Fibroblast of skin of left biceps (primary cell): ENCODE data around the gene INPP5K.

Experiments used
- DNase-seq, 2 experiments: peaks; one replicate each; pipeline ENCODE4 v3.0.0-alpha.2; 2013; ENCODE audit warnings: low read depth in 2 of 2

Gene INPP5K

DNA sequence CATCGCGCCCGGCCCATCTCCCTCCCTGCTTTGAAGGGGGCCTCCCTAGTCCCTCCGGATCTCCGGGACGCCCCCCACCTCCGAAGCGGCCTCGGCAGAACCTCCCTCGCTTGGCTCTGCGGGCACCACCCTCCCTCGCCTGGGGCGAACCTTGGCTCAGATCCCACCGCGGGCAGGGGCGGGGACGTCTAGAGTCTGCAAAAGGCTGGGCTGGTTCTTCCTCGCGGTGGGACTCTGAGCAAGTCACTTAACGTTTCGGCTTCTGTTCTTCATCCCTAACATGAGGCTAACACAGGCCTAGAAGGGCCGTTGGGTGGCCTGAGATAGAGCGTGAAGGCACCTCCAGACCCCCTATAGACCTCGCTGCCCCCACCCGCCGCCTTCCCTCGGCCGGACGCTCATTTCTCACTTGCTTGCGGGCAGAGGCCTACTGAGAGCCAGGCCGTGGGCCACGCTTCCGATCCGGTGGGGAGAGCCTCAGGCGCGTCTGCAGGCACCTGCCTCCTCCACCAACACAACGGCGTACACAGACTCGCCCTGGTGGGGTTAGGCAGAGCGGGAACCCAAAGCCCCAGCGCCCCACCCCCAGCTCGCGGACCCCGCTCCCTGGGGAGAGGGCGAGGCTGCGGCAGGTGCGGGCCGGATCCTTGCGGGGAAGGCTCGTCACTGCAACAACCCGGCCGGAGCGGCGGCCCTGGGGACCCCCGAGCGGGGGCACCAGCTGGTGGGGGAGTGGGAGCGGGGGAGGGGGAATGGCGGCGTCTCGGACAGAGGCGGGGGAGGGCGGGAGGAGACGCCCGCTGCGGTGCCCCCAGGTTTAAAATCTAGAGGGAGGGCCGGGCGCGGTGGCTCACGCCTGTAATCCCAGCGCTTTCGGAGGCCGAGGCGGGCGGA, 29.4 kb downstream of the INPP5K start:
- no peak for DNase-seq

DNA sequence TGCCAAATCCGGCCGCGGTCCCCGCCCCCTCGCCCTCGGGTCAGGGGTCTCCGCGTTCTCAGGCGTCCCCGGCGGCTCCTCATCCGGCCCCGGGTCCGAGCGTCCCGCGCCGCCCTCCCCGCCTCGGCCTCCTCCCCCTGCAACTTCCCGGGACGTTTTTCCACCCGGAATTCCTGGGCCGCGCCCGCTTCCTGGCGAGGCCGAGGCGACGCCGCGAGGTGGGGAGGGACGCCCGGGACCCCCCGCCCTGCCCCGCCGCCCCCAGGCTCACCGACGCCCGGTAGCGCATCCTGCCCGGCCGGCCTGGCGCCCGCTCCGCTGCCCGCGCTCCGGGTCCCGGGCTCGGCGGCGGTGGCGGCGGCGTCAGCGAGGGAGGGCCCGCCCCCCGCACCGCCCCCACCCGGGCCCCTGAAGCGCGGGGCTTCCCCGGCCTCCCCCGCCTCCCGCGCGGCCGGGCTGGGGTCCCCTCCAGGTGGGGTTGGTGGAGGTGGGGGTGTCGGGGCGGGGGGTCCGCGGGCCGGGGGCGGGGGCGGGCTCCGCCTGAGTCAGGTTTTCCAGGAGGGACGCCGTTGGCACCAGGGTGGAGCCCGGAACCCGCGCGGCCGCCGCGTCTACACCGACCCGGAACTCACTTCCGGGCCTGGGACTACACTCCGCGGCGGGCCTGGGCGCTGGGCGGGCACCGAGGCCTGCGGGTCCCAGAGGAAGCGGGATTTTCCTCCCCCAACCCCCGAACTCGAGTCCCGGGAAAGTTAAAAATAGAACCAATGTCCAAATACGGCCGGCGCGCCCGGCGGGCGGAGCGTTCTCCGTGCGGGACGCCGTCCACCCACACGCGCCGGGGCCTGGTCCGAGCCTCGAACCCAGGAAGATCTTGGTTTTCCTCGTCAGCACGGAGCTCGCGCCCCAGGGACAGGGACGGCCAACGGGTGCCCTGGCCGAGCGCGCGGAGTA, 30.7 kb downstream of the INPP5K start:
- no peak for DNase-seq

DNA sequence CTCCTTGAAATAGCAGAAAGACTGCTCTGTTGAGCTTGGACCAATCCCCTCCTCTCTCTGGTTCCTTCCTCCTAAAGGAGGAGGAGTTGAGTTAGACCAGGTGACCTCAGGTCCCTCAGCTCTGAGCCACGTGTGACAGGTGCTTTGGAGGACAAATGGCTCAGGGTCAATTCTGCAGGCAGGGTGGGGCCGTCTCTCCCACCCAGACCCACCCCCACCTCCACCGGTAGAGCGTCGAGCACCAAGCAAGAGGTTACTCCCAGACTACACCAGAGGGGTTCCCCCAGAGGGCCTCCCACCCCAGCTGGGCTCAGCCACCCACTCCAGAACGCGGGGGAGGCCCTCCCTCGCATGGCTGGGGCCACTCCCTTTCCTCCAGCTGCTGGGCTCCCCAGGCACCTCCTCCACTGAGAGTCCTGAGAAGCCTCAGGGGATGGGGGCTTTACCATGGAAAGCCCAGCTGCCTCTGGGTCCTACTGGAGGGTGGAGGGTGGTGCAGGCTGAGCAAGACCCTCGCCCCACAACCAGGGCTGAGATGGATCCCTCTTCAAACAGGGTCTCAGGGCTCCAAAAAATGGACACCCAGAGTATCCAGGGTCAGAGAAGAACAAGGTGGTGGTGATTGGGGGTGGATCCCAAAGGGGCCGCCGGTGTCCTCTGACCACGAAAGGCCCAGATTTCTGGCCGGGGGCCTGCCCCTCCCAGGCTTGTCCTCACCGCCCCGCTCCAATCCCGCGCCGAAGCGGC, 31.6 kb downstream of the INPP5K start:
- DNase-seq: no peak

DNA sequence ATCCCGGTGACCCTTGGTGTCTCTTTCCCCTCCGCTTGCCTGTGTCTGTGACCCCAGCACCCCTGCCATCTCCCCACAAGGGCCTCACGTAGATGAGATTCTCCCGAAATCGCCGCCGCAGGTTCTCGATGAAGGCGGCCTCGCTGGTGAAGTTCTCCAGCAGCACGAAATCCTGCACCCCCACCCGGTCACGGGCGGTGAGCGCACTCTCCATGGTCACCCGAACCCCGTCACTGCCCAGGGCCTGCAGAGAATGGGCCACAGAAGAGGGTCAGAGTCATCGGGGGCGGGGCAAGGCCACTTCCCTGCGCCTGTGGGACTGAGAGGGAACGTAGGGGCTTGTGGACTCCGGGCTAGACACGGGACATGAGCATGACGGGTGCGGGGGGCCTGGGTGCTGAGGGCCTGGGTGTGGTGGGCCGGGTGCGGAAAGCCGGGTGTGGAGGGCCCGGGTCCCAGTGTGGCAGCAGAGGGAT, 32.3 kb downstream of the INPP5K start:
- DNase-seq: no peak

DNA sequence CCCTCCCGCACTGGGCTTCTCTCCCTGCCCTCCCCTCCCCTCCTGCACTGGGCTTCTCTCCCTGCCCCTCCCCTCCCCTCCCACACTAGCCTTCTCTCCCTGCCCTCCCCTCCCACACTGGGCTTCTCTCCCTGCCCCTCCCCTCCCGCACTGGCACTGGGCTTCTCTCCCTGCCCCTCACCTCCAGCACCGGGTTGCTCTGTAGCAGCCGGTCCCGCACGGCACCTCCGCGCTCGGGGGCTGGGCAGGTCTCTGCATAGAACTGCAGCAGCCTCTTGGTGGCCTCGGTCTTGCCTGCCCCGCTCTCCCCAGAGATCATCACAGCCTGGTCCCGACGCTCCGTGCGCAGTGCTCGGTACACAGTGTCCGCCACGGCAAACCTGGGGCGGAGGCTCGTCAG, 33.7 kb downstream of the INPP5K start:
- no peak for DNase-seq

DNA sequence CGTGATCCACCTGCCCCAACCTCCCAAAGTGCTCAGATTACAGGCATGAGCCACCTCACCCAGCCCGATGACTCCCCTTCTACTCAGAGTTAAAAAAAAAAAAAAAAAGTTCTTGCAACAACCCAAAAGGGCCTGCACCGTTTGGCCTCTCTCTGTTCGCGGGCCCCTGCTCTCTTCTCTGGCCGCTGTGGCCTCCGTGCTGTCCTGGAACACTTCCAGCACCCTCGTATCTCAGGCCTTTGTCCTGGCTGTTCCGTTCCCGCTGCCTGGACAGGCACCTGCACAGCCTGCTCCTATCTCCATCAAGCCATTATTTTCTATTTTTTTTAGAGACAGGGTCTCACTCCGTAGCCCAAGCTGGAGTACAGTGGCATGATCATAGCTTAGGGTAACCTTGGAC, 34.7 kb downstream of the INPP5K start:
- no peak for DNase-seq

DNA sequence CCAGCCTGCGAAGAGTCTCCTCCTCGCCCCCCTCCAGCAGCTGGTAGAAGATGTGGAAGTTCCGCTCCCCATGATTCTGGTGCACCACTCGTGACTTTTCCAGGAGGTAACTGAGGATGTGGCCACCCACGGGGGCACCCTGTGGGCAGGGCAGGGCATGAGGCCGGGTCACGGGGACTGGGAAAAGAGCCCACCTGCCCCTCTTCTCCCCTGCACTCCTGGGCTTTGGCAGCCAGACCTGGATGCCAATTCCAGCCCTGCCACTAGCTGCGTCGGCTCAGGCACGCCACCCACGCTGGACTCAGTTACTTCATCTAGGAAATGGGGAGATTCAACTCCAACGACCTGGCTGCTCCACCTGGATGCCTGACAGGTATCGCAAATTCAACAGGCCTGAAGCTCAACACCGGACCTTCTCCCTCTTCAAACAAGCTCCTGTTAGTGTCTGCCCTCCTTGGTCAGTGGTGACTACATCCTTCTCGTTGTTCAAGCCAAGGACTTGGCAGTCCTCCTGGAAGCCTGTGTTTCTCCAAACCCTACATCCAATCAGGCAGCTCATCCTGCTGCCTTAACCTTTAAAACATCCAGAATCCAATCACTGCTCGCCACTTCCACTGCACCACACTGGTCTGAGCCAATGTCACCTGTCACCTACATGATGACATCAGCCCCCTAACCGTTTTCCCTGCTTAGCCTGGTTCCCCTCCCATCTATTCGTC, 35.5 kb downstream of the INPP5K start:
- DNase-seq: no peak

DNA sequence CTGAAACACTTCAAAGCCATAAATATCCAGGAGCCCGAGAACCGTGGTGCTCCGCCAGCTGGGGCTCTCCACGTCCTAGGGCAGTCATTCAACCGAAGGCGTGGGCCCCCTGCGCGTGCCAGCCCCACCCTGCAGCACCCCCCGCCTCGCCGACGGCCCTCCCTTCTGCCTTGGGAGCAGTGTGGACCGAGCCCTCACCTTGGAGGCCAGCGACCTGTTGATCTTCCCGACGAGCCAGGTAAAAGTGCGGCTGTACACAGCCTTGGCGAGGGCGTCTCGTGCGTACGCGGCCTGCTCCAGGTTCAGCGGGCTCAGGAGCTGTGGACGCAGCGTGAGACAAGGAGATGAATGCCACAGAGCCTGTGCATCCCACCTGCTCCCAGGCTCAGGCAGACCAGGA, 38.0 kb downstream of the INPP5K start:
- no peak for DNase-seq

DNA sequence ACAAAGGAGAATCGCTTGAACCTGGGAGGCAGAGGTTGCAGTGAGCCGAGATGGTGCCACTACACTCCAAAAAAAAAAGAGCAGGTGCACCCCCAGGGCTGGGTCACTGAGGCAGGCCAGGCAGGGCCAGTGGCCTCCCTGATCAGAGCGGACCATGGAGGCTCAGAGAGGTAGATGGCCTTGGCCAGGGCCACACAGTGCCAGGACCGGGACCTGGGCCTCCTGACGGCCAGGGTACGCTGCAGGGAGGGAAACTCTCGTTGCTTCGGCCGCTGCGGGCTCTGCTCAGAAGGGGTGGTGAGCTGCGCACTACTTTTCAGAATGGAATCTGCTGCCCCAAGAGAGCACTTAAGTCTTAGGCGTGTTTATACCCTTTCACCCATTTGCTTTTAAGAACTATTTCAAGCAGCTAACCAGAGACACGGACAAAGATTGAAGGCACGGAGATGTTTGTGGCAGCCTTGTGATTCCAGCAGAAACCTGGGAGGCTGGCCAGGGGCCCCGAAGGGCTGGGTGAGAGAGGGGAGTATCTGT, 41.0 kb downstream of the INPP5K start:
- no peak for DNase-seq

DNA sequence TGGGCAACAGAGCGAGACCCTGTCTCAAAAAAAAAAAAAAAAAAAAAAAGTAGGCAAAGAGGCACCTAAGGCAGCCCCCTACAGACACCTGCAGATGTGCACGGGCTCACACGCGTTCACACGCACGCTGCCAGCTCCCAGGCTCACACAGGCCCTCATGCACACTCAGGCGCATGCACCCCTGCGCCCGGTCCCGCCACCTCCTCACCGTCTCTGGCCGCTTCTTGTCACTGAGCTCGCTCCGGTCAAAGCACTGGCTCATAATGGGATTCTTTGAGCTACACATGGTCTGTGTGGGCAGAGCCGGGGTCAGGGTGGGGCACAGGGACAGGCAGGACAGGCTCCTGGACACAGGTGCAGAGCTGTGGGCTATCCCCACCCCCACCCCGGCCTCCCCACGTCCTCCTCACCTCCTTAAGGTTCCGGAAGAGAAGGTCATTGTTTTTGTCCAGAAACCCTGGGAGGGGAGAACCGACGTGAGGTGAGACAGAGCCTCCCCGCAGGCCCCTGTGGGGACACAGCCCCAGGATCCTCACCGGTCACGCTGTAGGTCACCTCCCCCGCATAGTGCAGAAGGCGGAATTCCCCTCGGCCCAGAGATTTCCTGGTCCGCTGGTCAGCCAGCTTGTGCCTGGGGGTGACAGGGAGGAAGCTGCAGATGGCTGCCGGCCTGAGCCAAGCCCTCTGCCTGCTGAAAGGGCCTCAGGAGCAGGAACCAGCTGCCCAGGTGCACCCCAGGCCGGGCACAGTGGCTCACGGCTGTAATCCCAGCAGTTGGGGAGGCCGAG, 41.8 kb downstream of the INPP5K start:
- no peak for DNase-seq

DNA sequence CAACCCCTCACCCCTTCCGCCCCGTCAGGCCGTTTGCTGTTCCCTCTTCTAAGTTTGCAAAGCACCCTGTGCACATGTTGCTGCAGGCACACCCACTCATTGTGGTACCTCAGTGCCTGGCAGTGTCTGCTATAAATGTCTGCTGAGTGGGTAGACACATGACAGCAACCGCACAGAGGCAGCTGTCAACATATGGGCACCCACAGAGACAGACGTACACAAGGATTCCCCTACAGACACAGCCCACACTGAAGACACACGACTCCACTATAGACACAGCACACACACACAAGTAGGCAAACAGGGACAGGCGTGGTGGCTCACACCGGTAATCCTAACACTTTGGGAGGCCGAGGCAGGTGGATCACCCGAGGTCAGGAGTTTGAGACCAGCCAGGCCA, 42.6 kb downstream of the INPP5K start:
- no peak for DNase-seq

DNA sequence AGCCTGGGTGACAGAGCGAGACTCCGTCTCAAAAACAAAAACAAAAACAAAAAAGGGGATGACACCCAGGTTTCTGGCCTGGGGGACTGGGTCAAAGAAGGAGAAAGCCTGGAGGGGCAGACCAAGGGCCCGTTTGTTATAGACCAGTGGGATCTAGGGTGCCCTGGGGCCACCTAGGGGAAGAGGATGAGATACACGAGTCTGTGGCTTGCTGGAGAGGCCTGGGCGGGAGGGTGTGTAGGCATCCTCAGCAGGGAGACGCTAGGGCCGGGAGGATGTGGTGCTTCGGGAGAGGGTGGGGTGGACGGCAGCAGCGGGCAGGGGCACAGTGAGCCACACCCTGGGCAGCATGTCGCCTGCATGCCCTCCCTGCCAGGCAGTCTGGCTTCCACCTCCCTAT, 43.2 kb downstream of the INPP5K start:
- DNase-seq: no peak

DNA sequence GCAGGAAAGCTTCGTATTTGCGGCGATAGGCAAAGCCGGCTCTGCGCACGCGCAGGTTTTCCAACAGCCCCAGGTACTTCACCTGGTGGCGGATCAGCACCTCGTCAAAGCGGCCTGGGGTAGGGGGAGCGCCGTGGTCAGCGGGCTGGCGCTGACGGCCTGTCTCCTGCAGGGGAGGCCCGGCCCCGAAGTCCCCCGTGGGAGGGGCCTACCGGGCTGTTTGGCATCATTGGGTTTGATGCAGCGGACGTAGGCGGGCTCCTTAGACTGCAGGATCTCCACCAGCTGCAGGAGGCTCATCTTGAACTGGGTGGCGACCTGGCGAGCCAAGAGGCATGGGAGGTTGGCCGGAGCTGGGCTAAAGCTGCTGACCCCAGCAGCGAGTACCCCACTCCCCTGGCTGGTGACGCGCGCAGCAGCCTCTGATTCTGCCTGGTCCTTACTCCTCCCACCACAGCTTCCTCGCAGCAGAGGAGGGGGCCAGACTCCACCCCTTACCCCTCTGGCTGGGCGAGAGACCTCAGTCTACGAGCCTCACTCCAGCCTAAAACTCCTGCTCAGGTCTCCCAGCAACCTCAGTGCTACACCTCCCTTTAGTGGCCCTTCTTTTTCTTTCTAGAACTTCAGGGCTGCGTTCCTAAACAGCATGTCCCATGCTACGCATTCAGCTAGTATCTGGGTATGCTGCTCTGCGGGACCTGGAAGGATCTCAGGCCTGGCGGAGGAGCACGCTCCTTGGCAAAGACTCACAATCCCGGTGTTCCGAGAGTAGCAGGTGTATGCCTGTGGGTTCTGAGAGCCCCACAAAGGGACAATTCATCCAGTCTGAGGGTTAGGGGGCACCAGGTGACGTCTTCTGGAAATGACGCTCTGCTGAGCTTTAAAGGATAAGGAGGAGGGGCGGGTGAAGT, 44.2 kb downstream of the INPP5K start:
- DNase-seq: no peak

DNA sequence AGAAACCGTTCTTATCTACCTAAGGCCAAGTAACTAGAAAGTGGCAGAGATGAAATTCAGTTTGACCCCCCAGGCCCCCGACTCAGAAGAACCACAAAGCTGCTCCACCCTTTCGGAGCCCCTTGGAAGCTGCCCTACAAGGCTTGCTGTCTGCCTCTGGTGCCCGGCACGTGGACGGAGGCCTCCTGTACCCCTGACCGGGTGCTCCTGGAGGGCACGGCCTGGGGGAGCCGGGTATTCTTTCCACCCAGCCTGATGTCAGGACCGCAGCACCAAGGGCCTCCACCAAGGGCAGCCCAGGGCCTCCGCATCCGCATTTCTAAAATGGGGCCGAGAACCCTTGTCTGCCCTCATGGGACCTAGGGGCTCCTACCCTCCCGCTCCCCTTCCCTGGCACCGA, 44.9 kb downstream of the INPP5K start:
- no peak for DNase-seq

DNA sequence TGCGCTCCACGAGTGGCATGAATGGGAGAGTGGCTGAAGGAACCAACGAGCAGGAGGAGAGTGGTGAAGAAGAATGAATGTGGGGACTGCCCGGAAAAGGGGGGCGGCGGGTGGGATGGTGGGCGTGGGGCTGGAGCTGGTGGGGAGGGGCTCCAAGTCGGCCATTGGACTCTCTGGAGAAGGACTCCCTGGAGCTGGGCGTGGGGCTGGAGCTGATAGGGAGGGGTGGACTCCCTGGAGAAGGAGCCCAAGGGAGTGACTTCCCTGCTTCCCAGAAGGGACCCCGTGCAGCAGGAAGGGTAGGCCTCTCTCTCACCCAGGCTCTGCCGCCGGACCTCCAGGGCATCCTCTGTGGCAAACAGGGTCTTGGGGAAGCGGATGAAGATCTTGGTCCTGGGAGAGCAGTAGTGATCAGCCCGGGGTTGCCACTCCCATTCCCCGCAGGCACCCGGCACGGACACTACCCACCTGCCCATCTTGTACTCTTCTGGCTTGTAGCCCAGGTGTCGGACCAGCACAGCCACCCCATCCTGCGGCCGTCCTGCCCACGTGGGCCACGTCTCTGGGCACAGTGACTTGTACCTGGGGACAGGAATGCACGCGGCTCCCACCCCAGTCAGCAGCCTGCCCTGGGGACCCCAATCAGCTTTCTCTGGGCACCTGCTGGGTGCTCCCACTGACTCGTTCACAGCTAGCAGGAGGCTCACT, 45.5 kb downstream of the INPP5K start:
- no peak for DNase-seq

DNA sequence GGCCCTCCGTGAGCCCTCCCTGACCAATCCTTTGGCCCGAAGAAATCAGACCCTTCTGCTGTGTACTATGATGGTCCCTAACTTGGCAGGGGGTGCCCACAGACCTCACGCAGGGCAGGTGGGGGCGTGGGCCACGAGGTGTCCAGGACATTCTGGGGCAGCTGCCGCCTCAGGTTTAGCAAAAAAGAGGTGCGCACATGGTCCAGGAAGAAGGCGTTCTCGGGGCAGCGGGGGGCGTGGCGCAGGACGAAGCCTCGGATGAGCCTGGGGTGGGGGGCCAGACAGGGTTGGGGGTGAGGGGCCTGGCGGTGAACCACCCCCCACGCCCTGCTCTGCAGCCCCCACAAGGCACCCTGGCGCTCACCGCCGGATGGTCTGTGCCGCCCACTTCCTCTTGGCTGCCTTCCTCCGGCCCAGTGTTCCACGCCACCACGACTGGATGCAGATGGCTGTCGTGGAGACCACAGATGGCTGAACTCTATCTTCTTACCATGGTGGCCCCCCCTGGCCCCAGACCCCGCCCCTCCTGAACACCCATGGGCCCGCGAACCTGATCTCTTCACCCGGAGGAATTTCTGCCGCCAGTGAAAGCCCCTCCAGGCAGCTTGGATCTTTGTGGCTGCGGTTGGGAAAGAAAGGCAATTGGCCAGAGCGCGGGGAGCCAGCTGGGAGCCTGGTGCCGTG, 46.2 kb downstream of the INPP5K start:
- DNase-seq: no peak

DNA sequence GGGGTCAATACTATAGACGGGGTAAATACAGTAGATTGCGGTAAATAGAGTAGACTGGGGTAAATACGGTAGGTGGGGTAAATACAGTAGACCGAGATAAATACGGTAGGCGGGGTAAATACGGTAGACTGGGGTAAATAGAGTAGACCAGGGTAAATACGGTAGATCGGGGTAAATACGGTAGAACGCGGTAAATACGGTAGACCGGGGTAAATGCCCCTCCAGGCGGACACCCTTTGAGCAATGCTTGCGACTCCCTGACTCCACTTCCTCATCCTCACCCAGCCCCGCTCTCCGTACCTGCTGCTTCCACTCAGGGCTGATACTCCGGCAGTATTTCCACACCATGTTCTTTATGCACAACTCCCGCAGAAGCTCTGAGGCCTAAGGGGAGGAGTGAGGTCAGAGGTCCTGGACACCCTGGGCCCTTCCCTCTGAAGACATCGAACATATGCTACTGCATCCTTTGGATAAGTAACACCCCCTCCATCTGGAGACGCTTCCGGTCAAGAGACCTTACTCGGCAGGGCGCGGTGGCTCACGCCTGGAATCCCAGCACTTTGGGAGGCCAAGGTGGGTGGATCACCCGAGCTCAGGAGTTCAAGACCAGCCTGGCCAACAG, 47.1 kb downstream of the INPP5K start:
- DNase-seq: no peak
